ENCODE results near the gene LRRC59.

LRRC59 gene

GRCh38 chr17:50386510-50386909 lies 10.8 kb downstream of the LRRC59 start:
- DNase-seq (ENCODE audit: low read depth), result no peak

- DNase-seq (ENCODE audit: low read depth), result no peak
These were observed 14.4 kb downstream of the LRRC59 start for GRCh38 chr17:50382931-50383330.

GRCh38 chr17:50381920-50382319 lies 15.4 kb downstream of the LRRC59 start:
- DNase-seq (ENCODE audit: low read depth), result no peak

GRCh38 chr17:50381260-50381815 lies 16.0 kb downstream of the LRRC59 start:
- DNase-seq (ENCODE audit: low read depth), result no peak

- DNase-seq (ENCODE audit: low read depth), result no peak
These were observed 16.7 kb downstream of the LRRC59 start for GRCh38 chr17:50380369-50381259.

GRCh38 chr17:50379351-50380132 lies 17.8 kb downstream of the LRRC59 start:
- no peak for DNase-seq (ENCODE audit: low read depth)

DNA sequence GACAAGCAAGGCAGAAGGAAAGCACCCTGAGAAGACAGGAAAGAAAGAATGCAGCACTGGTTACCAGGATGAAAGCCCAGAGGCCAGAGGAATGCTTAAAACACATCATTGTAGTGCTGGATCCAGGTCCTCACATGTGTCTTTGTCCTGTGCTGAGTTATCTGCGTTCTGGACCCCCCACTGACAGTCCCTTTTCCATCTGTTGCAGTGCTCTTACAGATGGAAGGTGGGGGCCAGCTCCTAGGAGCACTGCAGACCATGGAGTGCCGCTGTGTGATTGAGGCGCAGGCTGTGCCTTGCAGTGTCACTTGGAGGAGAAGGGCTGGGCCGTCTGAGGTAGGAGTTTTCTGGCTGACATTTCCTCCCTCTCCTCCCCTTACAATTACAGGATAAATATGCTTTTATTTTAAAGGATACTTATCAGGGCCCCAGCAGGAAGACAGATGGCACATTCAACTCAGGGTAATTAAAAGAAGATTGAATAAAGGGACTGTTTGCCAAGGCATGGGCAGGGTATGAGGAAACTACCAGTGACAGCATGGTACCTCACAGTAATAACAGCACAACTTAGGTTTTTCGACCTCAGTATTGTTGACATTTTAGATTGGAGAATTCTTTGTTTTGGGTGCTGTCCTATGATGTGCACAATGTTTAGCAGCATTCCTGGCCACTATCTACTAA lies 21.3 kb downstream of the LRRC59 start:
- no peak for DNase-seq (ENCODE audit: low read depth)

DNA sequence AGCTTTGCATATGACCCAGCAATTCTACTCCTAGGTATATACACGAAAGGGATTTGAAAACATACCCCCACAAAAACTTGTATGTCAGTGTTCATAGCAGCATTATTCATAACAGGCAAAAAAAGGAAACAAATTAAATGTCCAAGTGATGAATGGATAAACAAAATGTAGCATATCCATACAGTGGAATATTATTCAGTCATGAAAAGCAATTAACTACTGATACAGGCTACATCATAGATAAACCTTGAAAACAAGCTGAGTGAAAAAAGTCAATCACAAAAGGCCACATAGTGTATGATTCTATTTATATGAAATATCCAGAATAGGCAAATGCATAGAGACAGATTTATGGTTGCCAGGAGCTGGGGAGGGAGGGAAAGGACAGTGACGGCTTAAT lies 23.6 kb downstream of the LRRC59 start:
- DNase-seq (ENCODE audit: low read depth), result no peak

- peak; percentile 79 for DNase-seq (ENCODE audit: low read depth)
These were observed 24.4 kb downstream of the LRRC59 start, which contains the start of the genes EME1 and MRPL27 for GRCh38 chr17:50372758-50373556. Gene EME1 (plus strand): TSS chr17:50373229. CDS start chr17:50375209, 1,980 bp downstream. Gene MRPL27 (minus strand): TSS chr17:50373184. CDS start chr17:50373170, 14 bp downstream.

DNA sequence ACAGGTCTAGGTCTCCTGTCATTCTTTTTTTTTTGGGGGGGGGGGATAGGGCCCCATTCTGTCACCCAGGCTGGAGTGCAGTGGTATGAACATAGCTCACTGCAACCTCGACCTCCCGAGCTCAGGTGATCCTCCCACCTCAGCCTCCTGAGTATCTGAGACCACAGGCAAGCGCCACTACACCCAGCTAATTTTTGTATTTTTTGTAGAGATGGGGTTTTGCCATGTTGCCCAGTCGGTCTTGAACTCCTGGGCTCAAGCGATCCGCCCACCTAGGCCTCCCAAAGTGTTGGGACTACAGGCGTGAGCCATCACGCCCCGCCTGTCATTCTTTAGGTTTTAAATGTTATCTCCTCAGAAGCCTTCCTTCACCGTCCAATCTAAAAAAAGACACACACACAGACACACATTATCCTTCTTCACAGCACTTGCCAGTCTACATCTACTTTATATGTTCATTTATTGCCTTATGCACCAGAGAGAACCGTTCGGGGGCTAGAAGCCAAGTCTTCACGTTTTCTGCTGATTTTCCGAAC lies 25.0 kb downstream of the LRRC59 start:
- no peak for DNase-seq (ENCODE audit: low read depth)

- DNase-seq (ENCODE audit: low read depth), result no peak
These were observed 25.8 kb downstream of the LRRC59 start for GRCh38 chr17:50371526-50371925.

GRCh38 chr17:50370052-50370451 lies 27.3 kb downstream of the LRRC59 start:
- DNase-seq (ENCODE audit: low read depth), result no peak

- no peak for DNase-seq (ENCODE audit: low read depth)
These were observed 29.9 kb downstream of the LRRC59 start for GRCh38 chr17:50367401-50367800.

- DNase-seq (ENCODE audit: low read depth), result no peak
These were observed 31.5 kb downstream of the LRRC59 start for GRCh38 chr17:50365649-50366393.

GRCh38 chr17:50365165-50365564 lies 32.2 kb downstream of the LRRC59 start:
- DNase-seq (ENCODE audit: low read depth), result no peak

DNA sequence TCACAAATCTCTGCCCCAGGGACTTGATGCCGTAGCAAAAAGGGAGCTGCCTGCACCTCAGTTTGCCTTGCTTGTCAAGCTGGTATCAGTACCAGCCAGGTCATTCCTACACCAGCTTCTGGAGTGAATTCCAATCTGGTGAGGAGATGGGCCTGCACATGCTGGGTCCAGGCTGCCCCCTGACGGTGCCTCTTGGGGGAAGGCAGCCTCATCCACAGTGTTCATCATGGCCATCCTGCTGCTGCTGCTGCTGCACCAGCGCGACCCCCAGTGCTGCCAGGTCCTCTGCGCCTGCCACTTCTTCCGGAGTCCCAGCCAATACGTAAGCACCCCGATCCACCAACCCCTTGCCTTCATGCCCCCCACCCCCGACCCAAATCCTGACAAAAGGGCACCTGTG lies 32.6 kb downstream of the LRRC59 start:
- DNase-seq (ENCODE audit: low read depth), result no peak

GRCh38 chr17:50364061-50364458 lies 33.3 kb downstream of the LRRC59 start:
- no peak for DNase-seq (ENCODE audit: low read depth)

- DNase-seq (ENCODE audit: low read depth), result no peak
These were observed 33.9 kb downstream of the LRRC59 start for GRCh38 chr17:50363217-50364060.

DNA sequence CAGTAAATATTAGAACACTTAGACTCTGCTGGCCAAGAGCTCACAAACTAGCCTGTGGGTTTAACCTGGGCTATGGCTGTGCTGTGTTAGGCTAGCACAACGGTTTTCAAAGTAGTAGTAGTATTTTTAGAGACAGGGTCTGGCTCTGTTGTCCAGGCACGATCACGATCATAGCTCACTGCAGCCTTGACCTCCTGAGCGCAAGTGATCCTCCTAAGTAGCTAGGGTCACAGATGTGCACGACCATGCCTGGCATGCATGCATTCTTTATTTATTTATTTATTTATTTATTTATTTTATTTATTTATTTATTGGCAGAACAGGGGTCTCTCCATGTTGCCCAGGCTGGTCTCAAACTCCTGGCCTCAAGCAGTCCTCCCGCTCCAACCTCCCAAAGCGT lies 34.7 kb downstream of the LRRC59 start:
- no peak for DNase-seq (ENCODE audit: low read depth)
